Ammon's horn (tissue), 1 donor: ENCODE results near the gene ANKRD26.

ENCODE experiments used
- DNase-seq: peaks from one replicate; pipeline ENCODE4 v3.0.0-alpha.2; 2016; ENCODE audit warnings: low spot score

The ANKRD26 gene

GRCh38 chr10:27020243-27020642 is 80.1 kb downstream of the ANKRD26 start:
- no peak for DNase-seq

- DNase-seq, result no peak
These were observed 80.5 kb downstream of the ANKRD26 start for GRCh38 chr10:27019827-27020226.

GRCh38 chr10:26997610-26998009 is 102.7 kb downstream of the ANKRD26 start:
- no peak for DNase-seq

DNA sequence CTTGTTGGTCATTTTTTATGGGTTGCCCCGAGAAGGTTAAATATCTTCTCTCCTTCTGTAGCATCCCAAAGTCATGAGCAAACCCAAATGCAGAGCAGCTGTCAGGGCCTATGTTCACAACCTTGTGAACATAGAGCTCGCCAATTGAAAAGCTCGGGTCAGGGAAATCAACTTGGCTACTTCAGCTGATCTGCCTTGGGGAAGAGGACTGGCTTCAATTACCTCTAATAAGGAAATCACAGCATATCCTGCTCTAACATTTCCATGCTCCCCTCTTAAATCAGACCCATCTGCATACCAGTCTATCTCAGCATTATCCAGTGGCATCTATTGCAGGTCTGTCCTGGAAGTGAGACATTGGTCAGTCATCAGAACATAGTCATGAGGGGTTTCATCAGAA is 105.6 kb downstream of the ANKRD26 start:
- DNase-seq, result no peak

DNA sequence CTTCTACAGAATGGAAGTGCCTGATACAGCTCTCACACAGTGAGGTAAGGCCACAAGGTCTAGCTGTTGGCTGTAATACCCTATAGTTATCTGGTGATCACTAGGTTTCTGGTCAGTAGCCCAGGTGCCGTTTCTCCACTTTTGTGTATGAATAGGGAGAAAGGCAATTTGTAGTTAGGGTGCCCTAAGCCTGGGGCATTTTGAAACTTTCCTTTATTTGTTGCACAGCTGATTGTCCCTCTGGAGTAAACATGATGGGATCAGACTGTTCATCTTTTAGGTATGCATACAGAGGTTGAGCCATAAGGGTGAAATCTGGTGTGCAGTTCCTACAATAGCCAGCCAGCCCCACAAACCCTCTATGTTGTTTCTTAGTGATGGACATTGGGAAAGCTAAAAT is 112.4 kb downstream of the ANKRD26 start:
- no peak for DNase-seq

DNA sequence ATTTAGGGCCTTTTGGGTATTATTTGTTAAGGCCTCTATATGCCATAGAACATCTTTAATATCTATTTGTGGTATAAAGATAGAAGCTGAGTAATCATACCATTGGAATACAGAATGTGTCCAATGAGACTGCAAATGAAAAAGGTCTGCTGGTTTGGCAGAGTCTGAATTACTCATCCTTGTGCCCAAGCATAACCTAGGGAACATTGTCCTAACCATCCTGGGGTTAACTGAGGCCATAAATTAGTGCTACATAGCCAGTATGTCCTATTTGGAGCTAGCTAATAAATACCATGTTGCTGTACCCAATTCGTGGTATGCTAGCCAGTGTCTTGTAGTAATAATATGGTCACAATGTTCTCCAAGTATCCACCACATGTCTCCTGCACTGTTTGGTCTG is 117.1 kb downstream of the ANKRD26 start:
- no peak for DNase-seq

GRCh38 chr10:26982058-26982457 is 118.2 kb downstream of the ANKRD26 start:
- DNase-seq, result no peak

DNA sequence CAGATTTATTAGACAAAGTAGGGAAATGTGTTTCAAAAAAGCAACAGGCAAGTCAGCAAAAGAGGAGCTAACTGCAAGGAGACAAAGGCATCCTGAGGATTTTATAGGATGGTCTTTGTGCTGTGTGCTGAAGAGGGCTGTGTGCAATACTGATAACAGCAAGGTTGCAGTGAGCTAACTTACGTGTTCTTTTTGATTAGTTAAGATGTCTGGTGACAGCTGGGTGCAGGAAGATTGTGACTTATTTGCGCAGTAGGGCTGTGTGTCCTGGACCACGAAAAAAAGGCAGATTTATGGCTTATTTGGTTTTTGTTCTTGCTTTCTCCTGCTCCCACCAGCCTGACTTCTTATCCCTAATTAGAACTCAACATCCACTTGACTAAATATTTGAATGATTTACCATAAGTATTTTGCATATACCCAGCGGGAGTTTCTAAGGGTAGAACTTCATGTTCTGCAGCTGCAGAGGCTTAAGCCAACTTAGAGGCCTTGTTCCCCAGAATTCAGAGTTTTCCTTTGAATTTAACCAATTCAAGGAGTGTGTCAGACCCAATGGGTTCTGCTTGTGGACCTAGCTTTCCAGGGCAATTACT is 119.0 kb downstream of the ANKRD26 start:
- no peak for DNase-seq

DNA sequence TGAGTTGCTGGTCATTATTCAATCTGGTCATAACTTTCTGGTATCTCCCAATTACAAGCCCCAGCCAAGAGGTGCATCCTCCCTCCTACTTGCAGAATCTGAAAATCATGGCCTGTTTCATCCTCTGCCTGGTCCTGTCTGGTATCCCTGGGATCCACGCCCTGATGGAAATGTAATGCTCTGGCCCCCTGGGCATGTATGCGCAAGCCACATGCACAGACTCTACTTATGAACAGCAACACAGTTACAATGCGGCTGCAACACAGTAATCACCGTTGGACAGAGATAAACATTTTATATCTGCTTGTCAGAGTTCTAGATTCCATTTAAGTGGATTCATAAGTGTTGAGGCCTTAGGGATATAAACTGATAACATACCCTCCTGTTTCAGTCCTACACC is 121.8 kb downstream of the ANKRD26 start:
- no peak for DNase-seq

GRCh38 chr10:26977635-26978034 is 122.7 kb downstream of the ANKRD26 start:
- DNase-seq, result no peak

DNA sequence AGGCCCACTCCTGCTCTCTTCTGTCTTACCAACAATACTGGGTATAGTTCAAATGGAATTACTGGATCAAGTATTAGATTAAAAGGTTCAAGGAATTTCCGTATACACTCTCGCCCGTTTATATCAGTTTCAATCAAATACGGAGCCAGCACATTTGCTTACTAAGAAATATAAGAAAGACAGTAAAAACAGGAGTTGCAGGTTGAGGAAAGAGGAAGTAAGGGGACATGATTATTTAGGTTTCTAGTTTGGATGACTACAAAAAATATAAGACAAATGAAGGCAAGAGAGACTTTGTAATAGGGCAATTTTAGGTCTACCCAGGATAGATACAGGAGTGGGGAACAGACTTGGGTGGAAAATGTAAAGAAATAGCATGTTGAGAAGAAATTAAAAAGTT is 129.6 kb downstream of the ANKRD26 start:
- no peak for DNase-seq

DNA sequence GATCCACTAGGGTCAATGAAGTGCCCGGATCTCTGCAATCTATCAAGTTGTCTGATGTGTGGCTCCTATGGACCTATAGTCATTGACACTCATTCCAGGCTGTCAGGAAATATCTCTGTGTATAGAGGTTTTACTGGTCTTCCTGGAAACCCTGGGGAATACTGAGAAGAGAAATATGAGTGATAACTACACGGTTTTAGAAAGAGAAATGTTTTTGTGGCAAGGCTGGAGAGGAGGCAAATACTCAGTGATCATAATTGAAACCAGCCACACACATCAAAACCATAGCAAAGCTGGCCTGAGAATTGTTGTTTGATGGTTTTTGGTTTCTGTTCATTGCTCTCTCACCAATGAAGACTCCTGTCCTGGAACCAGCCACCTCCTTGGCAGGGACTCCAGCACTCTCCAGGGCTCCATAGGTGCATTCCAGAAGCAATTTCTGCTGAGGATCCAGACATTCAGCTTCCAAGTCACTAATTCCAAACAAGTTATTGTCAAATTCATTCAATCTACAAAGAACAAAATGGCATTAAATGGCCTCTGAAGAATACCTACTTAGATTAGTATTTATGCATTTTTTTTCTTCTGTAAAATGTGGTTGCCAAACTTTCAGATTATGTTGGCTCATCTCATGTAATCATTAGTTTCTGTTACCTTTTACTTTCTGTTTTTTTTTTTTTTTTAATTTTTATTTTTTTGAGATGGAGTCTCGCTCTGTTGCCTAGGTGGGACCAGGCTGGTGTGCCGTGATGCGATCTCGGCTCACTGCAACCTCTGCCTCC is 131.0 kb downstream of the ANKRD26 start:
- DNase-seq, result no peak

- DNase-seq, result no peak
These were observed 137.5 kb downstream of the ANKRD26 start for GRCh38 chr10:26962835-26963234.

DNA sequence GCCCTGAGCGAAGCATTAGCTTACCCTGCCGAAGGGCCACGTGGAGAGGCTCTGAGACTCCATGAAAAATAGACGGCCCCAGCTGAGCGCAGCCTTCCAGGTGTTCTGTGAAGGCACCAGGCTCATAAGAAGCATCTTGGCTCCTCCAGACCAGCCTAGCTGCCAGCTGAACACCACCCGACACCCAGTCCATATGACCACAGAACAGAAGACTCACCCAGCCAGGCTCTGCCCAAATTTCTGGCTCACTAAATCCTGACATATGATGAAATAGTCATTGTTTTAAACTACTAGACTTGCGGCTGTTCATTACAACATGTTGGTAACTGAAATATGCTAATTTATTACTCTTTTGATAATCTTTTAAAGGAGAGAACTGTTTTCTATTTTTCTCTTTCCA is 140.0 kb downstream of the ANKRD26 start:
- no peak for DNase-seq

GRCh38 chr10:26959841-26960240 is 140.5 kb downstream of the ANKRD26 start:
- DNase-seq, result no peak
